ENCODE data around the gene RDX.
"Not testable (repeated sequence)": the region's sequence is repeated elsewhere in the genome, so short reads cannot be mapped to it uniquely, and the experiment has no call there.

Gene RDX

GRCh38 chr11:110272919-110273318 is 23.5 kb downstream of the RDX start:
- DNase-seq (ENCODE audit: low spot score): no peak

GRCh38 chr11:110269996-110270395 is 26.4 kb downstream of the RDX start:
- no peak for DNase-seq (ENCODE audit: low spot score)

- no peak for DNase-seq (ENCODE audit: low spot score)
These were observed 28.0 kb downstream of the RDX start for GRCh38 chr11:110268441-110268840.

GRCh38 chr11:110262072-110262403 is 34.4 kb downstream of the RDX start:
- DNase-seq (ENCODE audit: low spot score): no peak

- no peak for DNase-seq (ENCODE audit: low spot score)
These were observed 35.0 kb downstream of the RDX start for GRCh38 chr11:110261195-110262071.

GRCh38 chr11:110253525-110253924 is 42.9 kb downstream of the RDX start:
- no peak for DNase-seq (ENCODE audit: low spot score)

- peak; percentile 72 for DNase-seq (ENCODE audit: low spot score)
These were observed 44.6 kb downstream of the RDX start for GRCh38 chr11:110251836-110252235.

- DNase-seq (ENCODE audit: low spot score): no peak
These were observed 46.2 kb downstream of the RDX start for GRCh38 chr11:110250168-110250567.

GRCh38 chr11:110249766-110250165 is 46.6 kb downstream of the RDX start:
- DNase-seq (ENCODE audit: low spot score): no peak

- DNase-seq (ENCODE audit: low spot score): no peak
These were observed 47.3 kb downstream of the RDX start for GRCh38 chr11:110249066-110249465.

- no peak for DNase-seq (ENCODE audit: low spot score)
These were observed 52.6 kb downstream of the RDX start for GRCh38 chr11:110243791-110244190.

GRCh38 chr11:110242746-110243145 is 53.7 kb downstream of the RDX start:
- no peak for DNase-seq (ENCODE audit: low spot score)

- no peak for DNase-seq (ENCODE audit: low spot score)
These were observed 54.2 kb downstream of the RDX start for GRCh38 chr11:110242188-110242587.

- no peak for DNase-seq (ENCODE audit: low spot score)
These were observed 60.4 kb downstream of the RDX start for GRCh38 chr11:110235966-110236365.

GRCh38 chr11:110230377-110230776 is 66.0 kb downstream of the RDX start:
- no peak for DNase-seq (ENCODE audit: low spot score)

GRCh38 chr11:110219006-110219785 is 77.2 kb downstream of the RDX start:
- peak; percentile 76 for DNase-seq (ENCODE audit: low spot score)

- DNase-seq (ENCODE audit: low spot score): no peak
These were observed 78.5 kb downstream of the RDX start for GRCh38 chr11:110217936-110218335.

GRCh38 chr11:110217223-110217877 is 79.1 kb downstream of the RDX start:
- no peak for DNase-seq (ENCODE audit: low spot score)

GRCh38 chr11:110209313-110209694 is 87.1 kb downstream of the RDX start:
- not testable (repeated sequence) for DNase-seq (ENCODE audit: low spot score)

- not testable (repeated sequence) for DNase-seq (ENCODE audit: low spot score)
These were observed 87.6 kb downstream of the RDX start for GRCh38 chr11:110208678-110209312.

GRCh38 chr11:110207123-110207522 is 89.3 kb downstream of the RDX start:
- no peak for DNase-seq (ENCODE audit: low spot score)

GRCh38 chr11:110200836-110201235 is 95.6 kb downstream of the RDX start:
- no peak for DNase-seq (ENCODE audit: low spot score)
